GM21528 (cell line): ENCODE measurements around the gene ASB2.

Source experiments
- ATAC-seq: cut with Tn5 transposase; IDR thresholded peaks from one replicate; pipeline ENCODE4 v1.9.1; 2021; ENCODE audit warnings: mild to moderate bottlenecking, moderate library complexity; ENCODE audit not compliant: unreplicated experiment, low FRiP score

The ASB2 gene

GRCh38 chr14:93981316-93982229, 5.2 kb upstream of the ASB2 start:
- no peak for ATAC-seq

- ATAC-seq = no peak
These were observed 4.3 kb upstream of the ASB2 start for GRCh38 chr14:93980456-93981201.

DNA sequence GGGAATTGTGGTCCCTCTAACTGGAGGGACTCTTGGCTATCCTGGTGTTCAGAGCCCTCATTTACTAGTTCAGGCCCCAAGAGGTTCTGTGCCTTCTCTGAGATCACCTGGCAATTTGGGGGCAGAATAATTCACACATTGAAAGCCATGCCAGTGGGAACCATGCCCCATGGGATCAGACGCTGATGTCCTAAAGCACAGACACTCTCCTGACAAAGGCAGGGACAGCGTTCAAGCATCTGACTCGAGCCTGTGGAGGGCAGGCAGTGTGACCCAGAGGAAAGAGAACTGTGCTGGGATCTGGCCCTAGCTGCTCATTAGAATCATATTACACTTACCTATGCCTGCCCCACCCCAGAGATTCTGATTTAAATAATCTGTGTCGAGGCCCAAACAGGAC, 2.4 kb upstream of the ASB2 start:
- no peak for ATAC-seq

- peak; percentile 53 for ATAC-seq
These were observed 1.6 kb upstream of the ASB2 start for GRCh38 chr14:93977790-93978581.

GRCh38 chr14:93977171-93977570, 801 bp upstream of the ASB2 start:
- ATAC-seq = no peak

DNA sequence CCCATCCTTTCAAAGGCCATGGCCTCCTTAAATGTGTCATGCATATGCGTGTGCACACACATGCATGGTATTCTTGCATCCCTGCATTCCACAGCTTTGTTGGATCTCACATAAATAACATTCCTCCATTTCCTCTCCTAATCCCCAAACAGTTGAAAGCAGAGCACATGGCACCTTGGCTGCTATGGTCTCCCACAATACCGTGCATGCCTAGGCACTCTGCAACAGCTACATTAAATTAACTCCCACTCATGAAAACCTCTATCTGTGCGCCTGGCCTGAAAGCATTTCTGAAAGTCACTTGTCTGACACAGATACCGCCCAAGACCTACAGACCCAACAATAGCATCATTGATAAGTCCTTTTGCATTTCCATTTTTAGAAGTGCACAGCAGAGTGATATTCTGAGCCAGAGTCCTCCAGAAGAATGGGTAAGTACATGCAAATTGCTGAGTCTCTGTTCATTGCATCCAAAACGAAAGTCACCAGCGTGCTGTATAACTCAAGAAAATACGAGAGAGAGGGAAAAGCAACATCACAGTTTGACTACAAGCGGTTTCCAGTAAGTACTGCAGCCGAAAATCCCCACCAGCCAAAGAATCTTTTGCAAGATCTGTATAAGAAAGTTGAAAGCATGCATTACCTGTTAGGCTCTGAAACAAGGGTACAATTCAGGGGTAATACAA, 436 bp downstream of the ASB2 start:
- peak; percentile 64 for ATAC-seq

DNA sequence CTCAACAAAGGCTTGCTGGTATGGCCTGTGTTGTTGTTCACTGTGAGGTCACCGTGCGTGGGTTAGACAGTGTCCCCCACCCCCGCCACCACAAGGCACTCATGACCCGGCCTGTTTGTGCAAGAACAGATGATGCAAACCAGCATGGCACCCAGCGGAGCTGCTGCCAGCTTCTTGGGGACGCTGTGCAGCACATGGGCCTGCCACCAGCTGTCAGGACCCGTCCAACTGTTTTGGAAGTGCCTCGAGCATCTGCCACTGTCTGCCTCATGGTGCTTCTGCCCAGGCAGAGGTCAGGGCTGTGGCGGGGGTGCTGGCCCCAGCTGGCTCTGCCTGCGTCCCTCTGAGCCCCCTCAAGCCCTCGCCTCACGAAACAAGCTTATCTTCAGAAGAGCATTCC, 1.5 kb downstream of the ASB2 start:
- ATAC-seq = no peak

GRCh38 chr14:93974299-93974698, 2.1 kb downstream of the ASB2 start:
- no peak for ATAC-seq

DNA sequence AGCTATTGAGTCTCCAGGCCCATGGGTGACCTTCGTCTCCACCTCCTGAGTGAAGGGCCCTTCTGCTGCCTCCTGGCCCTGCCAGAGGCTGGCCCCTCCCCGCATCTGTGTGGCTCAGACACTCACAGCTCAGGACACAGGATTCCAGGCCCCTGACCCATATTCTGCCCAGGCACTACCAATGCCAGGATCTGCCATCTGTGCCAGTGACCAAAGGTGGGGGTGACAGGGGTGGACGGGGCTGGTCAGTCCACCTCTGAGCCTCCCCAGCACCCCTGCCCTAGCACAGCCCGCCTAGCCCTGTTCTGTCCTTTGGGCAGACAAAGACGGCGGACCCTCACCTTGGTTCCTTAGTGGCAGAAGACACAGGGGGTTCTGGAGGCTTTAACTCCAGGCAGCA, 2.8 kb downstream of the ASB2 start:
- no peak for ATAC-seq

DNA sequence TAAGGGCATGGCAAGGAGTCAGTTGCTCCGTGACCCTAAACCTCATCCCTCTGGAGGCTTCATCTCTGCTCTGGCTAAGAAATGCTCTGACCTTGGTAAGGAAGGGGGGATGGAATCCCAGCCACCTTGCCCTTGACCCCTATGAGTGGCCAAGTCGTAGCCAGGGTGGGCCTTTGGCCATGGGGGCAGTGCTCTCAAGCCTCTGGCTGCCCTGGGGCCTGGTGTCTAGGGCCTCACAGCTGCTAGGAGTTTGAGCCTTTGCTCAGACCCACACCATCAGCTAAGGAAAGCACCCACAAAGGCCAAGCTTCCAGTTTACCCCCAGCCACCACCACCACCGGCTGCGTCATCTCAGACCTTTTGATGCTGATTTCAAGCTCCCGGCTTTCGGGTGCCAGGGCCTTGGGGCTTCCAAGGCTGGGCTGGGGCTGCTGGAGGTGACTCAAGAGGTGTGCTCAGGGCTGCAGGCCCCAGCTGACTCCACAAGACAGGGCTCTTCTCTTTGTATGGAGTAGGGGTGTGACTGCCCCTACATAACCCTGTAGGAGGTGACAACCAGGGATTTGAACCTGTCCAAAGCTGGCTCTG, 3.7 kb downstream of the ASB2 start:
- no peak for ATAC-seq

DNA sequence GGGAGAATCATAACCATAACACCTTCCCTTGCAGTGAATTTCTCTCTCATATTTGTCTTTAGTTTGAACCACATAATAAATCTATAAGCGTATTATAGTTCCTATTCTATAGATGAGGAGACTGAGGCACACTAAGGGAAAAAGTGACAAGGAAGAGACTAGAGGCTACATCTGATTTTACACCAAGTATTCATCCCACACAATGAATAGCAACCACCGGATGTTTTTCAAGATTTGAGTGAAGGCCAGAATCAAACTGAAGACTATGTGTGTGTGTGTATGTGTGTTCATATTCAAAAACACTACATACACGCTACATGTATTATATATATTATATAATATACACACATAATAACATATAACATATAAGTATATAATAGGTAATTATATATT, 4.7 kb downstream of the ASB2 start:
- ATAC-seq = no peak

GRCh38 chr14:93970965-93971634, 5.3 kb downstream of the ASB2 start:
- ATAC-seq = peak; percentile 40

DNA sequence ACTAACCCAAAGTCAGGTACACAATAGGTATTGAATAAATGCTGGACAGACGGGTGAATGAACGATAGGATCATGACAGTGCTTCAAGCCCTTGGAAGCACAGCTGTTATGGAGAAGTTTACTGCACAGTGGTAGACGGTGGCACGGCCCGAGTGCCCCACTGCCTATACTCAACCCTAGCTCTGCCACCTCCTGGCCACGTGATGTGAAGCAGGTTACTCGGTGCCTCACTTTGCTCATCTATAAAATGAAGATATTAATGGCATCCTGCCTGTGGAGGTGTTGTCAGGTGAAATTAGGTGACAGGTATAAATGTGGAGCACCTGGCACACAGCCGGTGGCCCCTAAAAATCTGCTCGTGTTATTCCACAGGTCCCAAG, 5.8 kb downstream of the ASB2 start:
- ATAC-seq = peak; percentile 15

GRCh38 chr14:93969082-93969828, 7.1 kb downstream of the ASB2 start:
- no peak for ATAC-seq

DNA sequence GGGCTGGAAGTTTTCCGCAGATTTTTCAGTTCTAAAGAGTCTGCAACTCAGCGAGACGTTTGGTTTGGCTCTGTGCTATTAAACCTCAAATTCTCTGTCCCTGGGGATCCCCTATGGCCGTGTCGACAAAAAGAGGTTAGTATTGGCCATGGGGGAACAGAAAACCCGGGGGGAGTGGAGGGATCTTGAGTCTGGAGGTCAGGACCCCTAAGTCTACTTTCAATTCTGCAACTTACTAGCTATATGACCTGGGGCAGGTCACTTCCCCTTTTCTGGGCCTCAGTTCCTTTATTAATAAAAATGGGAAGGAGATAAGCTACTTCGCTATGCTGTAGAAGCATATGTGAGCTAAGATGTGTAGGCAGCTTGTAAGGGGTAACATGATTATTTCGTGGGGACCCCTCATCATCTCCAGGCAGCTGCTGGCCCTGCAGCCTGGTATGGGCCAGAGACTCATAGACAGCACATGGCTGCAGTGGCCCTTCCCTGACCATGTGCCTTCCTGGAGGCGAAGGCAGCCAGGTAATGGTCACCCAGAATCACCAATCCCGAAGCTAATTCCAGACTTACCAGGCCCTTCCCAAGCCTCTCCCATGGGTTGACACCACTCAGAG, 8.6 kb downstream of the ASB2 start:
- ATAC-seq = peak; percentile 44

GRCh38 chr14:93965946-93966474, 10.4 kb downstream of the ASB2 start:
- no peak for ATAC-seq

DNA sequence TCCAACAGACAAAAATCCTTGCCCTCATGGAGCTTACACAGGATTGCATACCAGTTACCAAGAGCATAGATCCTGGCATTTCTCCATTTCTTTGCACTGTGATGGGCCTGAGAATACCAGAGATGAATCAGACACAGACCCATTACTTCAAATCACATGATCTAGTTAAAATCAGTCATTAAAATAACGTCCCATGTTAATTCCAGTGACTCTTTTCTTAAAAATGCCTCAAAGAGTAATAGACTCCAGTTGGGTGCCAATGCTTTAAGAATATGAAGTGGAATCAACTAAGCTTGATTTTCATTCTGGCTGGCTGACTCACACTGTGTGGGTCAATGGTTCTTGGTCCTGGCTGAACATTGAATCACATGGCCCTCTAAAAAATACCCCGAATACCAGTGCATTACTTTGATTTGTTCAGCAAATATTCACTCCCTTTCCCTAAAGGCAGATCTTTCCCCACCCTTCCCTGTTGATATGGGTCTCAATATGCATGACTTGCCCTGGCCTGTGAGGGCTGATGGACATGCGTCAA, 11.0 kb downstream of the ASB2 start:
- ATAC-seq = no peak

GRCh38 chr14:93964820-93965286, 11.5 kb downstream of the ASB2 start:
- no peak for ATAC-seq
